ENCODE measurements around the gene STAC3. TPM values are rescaled to one million over a fixed set of nuclear protein-coding genes. Genes with fewer than 3 reads are reported as not detected.

STAC3 gene
- total RNA-seq, 2 donors from 2014 or later: 5.9 to 6.8 TPM

- Mint-ChIP-seq H3K4me3 (no peak overlapping the region), H3K27ac (no peak overlapping the region), H3K27me3 (ENCODE audit: insufficient read depth) (no peaks in the 10 kb centered on the region), H3K4me1 (no peaks in the 10 kb centered on the region), H3K9me3 (no peaks in the 10 kb centered on the region), H3K36me3 (ENCODE audit: low read depth) (peaks cover 69% of the 10 kb centered on the region)
- no peaks in the 10 kb centered on the region for H3K4me1 ChIP-seq (ENCODE audit: control insufficient read depth, insufficient read depth, low read length)
- peaks cover 32% of the 10 kb centered on the region for H3K36me3 ChIP-seq (ENCODE audit: control insufficient read depth, insufficient read depth, low read length)
- H3K27me3 ChIP-seq (ENCODE audit: control insufficient read depth, insufficient read depth, low read length, poor library complexity, severe bottlenecking): no peaks in the 10 kb centered on the region
- no peaks in the 10 kb centered on the region for H3K9me3 ChIP-seq (ENCODE audit: control insufficient read depth, low read length)
- 92 to 98% methylated on average over 5 to 8 of the region's 8 CpGs for WGBS, 2 experiments (ENCODE audit: insufficient coverage in 1 of 2, insufficient read length in 1 of 2)
- H3K9ac ChIP-seq (ENCODE audit: extremely low read depth, low read length, poor library complexity, severe bottlenecking): no peak overlapping the region
- no peak for DNase-seq
- TF ChIP-seq CTCF (conservative IDR thresholded peaks at IDR 0.05): no peak
- no peak overlapping the region for H3K27ac ChIP-seq (ENCODE audit: low read depth, low read length)
- H3K4me3 ChIP-seq (ENCODE audit: low read length): no peak overlapping the region
These were observed 49.8 kb downstream of the STAC3 start for GRCh38 chr12:57201219-57201618.

GRCh38 chr12:57200497-57200896, 50.5 kb downstream of the STAC3 start:
- no peak overlapping the region for H3K4me3 Mint-ChIP-seq
- Histone ChIP-seq H3K9me3 (ENCODE audit: control insufficient read depth, low read length) (no peaks in the 10 kb centered on the region), H3K9ac (ENCODE audit: extremely low read depth, low read length, poor library complexity, severe bottlenecking) (no peak overlapping the region), H3K27ac (ENCODE audit: low read depth, low read length) (no peak overlapping the region), H3K36me3 (ENCODE audit: control insufficient read depth, insufficient read depth, low read length) (peaks cover 30% of the 10 kb centered on the region), H3K27me3 (ENCODE audit: control insufficient read depth, insufficient read depth, low read length, poor library complexity, severe bottlenecking) (no peaks in the 10 kb centered on the region), H3K4me1 (ENCODE audit: control insufficient read depth, insufficient read depth, low read length) (no peaks in the 10 kb centered on the region), H3K4me3 (ENCODE audit: low read length) (no peak overlapping the region)
- TF ChIP-seq CTCF (conservative IDR thresholded peaks at IDR 0.05): no peak
- no peaks in the 10 kb centered on the region for H3K27me3 Mint-ChIP-seq (ENCODE audit: insufficient read depth)
- no peak for DNase-seq
- H3K4me1 Mint-ChIP-seq: no peaks in the 10 kb centered on the region
- H3K36me3 Mint-ChIP-seq (ENCODE audit: low read depth): peaks cover 67% of the 10 kb centered on the region
- H3K27ac Mint-ChIP-seq: no peak overlapping the region
- H3K9me3 Mint-ChIP-seq: no peaks in the 10 kb centered on the region
- 94 to 96% methylated on average over 11 to 15 of the region's 15 CpGs for WGBS, 2 experiments (ENCODE audit: insufficient coverage in 1 of 2, insufficient read length in 1 of 2)

- DNase-seq: no peak
- Histone ChIP-seq H3K27ac (ENCODE audit: low read depth, low read length) (no peak overlapping the region), H3K9ac (ENCODE audit: extremely low read depth, low read length, poor library complexity, severe bottlenecking) (no peak overlapping the region), H3K27me3 (ENCODE audit: control insufficient read depth, insufficient read depth, low read length, poor library complexity, severe bottlenecking) (no peaks in the 10 kb centered on the region), H3K9me3 (ENCODE audit: control insufficient read depth, low read length) (no peaks in the 10 kb centered on the region), H3K4me1 (ENCODE audit: control insufficient read depth, insufficient read depth, low read length) (no peaks in the 10 kb centered on the region), H3K36me3 (ENCODE audit: control insufficient read depth, insufficient read depth, low read length) (peaks cover 37% of the 10 kb centered on the region), H3K4me3 (ENCODE audit: low read length) (no peak overlapping the region)
- Mint-ChIP-seq H3K27ac (no peak overlapping the region), H3K36me3 (ENCODE audit: low read depth) (peaks cover 70% of the 10 kb centered on the region), H3K27me3 (ENCODE audit: insufficient read depth) (no peaks in the 10 kb centered on the region), H3K9me3 (no peaks in the 10 kb centered on the region), H3K4me3 (no peak overlapping the region), H3K4me1 (no peaks in the 10 kb centered on the region)
- no peak for TF ChIP-seq CTCF (conservative IDR thresholded peaks at IDR 0.05)
- 84 to 88% methylated on average over 8 to 15 of the region's 15 CpGs for WGBS, 2 experiments (ENCODE audit: insufficient coverage in 1 of 2, insufficient read length in 1 of 2)
These were observed 51.8 kb downstream of the STAC3 start for GRCh38 chr12:57199191-57199590.
